Measurements from ENCODE around the gene ZNF532. TPM values are rescaled to one million over a fixed set of nuclear protein-coding genes. Genes with fewer than 3 reads are reported as not detected.

Gene ZNF532
- total and polyA plus RNA-seq, 2 of the 13 experiments (the other 11 are each of a cell fraction or from before 2014, with no cell fraction given) = not detected

DNA sequence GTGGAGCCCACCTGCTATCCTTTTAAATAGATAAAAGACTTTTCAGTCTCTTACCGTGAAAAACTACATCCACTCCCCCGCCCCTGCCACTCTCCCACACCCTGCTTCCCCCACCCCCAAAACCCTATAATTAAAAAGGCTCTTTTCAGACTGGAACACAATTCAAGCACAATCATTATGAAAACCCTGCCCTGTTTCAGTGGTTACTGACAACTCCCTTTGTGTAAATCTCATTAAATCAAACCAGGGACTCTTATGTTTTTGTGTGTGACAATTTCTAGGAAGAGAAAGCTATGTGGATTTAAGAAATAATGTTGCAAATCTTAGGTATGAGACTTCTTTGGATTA, 21.0 kb upstream of the ZNF532 start:
- no peak for ATAC-seq
- no peak overlapping the region for H3K4me3 ChIP-seq (replicated peaks in 1 of 3; ENCODE audit: insufficient read depth in 1 of 3, low read depth in 2 of 3, low read length in 3 of 3)
- no peak overlapping the region for H3K27ac ChIP-seq (ENCODE audit: extremely low read length, insufficient read depth, low read length)
- CTCF ChIA-PET (ENCODE audit: low intra/inter-chr PET ratio, low total read pairs) = no interaction called here
- no TSS peak for BruUV-seq (replicated peaks)
- POLR2A ChIA-PET = no interaction called here
- H3K27me3 ChIP-seq (ENCODE audit: control insufficient read depth in 1 of 2, insufficient read depth in 2 of 2, low read length in 2 of 2) = peaks cover 0 to 29% of the 10 kb centered on the region in 2 experiments; a peak in 3 of 5 replicates
- no peaks in the 10 kb centered on the region for H3K9me3 ChIP-seq (ENCODE audit: low read length)
- 0% methylated on average over 2 of the region's 2 CpGs for WGBS (ENCODE audit: low lambda C conversion rate)
- no peak for FAIRE-seq
- intact Hi-C loops (cut with micrococcal nuclease; ENCODE audit: unreplicated experiment) (no loop called here), in situ Hi-C loops (cut with HindIII; ENCODE audit: extremely low pct_ligation_motif_present, low pct_unique_long_range_greater_than_20kb) (no loop called here)
- no peaks in the 10 kb centered on the region for H3K36me3 ChIP-seq (replicated peaks in 1 of 2; ENCODE audit: control insufficient read depth in 1 of 2, insufficient read depth in 2 of 2, low read length in 2 of 2)
- H3K79me2 ChIP-seq (ENCODE audit: insufficient read depth, low read length) = no peaks in the 10 kb centered on the region
- no peak overlapping the region for H3K9ac ChIP-seq (ENCODE audit: insufficient read depth, low read depth, low read length)
- H3K4me2 ChIP-seq (ENCODE audit: low read depth, low read length) = no peak overlapping the region
- TF ChIP-seq CHD2 (IDR thresholded peaks at IDR 0.05; ENCODE audit: low read depth, low read length) (no peak), ZFP90 (CRISPR knock-in tag; IDR thresholded peaks at IDR 0.05; ENCODE audit: borderline replicate concordance) (no peak), ZNF547 (CRISPR knock-in tag; IDR thresholded peaks at IDR 0.05) (no peak)
- TF ChIP-seq, protein P1, sequence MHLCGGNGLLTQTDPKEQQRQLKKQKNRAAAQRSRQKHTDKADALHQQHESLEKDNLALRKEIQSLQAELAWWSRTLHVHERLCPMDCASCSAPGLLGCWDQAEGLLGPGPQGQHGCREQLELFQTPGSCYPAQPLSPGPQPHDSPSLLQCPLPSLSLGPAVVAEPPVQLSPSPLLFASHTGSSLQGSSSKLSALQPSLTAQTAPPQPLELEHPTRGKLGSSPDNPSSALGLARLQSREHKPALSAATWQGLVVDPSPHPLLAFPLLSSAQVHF (CRISPR knock-in tag; IDR thresholded peaks at IDR 0.05) = no peak
- no peak overlapping the region for H2AFZ ChIP-seq (ENCODE audit: low read length)
- H4K20me1 ChIP-seq (ENCODE audit: insufficient read depth, low read length) = no peaks in the 10 kb centered on the region
- peaks cover 9% of the 10 kb centered on the region for H3K4me1 ChIP-seq (ENCODE audit: insufficient read depth, low read length)
- no peak for DNase-seq (ENCODE audit: low spot score)

DNA sequence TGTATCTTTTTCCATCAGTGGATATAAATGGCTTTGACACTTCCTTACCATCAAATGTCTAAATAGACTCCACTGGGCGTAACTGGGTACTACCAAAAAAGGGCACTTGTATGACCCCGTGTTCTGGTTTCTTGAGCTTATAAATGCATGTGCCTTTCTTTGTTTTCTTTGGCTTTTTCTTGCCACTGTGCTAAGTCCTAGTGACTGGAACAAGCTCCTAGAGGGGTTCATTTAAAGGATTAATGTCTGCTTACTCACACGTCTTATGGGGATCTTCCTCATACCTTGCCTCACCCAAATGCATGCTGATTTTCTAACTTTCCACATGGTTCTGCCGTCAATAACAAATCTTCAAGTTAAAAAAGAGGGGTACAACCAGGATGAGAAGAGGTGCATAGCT, 19.8 kb upstream of the ZNF532 start:
- Histone ChIP-seq H2AFZ (ENCODE audit: low read length) (no peak overlapping the region), H3K9me3 (ENCODE audit: low read length) (no peaks in the 10 kb centered on the region), H3K79me2 (ENCODE audit: insufficient read depth, low read length) (no peaks in the 10 kb centered on the region), H3K36me3 (replicated peaks in 1 of 2; ENCODE audit: control insufficient read depth in 1 of 2, insufficient read depth in 2 of 2, low read length in 2 of 2) (no peaks in the 10 kb centered on the region), H3K27ac (ENCODE audit: extremely low read length, insufficient read depth, low read length) (no peak overlapping the region), H3K4me1 (ENCODE audit: insufficient read depth, low read length) (no peaks in the 10 kb centered on the region), H4K20me1 (ENCODE audit: insufficient read depth, low read length) (no peaks in the 10 kb centered on the region), H3K4me2 (ENCODE audit: low read depth, low read length) (no peak overlapping the region), H3K4me3 (replicated peaks in 1 of 3; ENCODE audit: insufficient read depth in 1 of 3, low read depth in 2 of 3, low read length in 3 of 3) (no peak overlapping the region), H3K9ac (ENCODE audit: insufficient read depth, low read depth, low read length) (no peak overlapping the region), H3K27me3 (ENCODE audit: control insufficient read depth in 1 of 2, insufficient read depth in 2 of 2, low read length in 2 of 2) (peaks cover 0 to 29% of the 10 kb centered on the region in 2 experiments; a peak in 3 of 5 replicates)
- CTCF ChIA-PET (ENCODE audit: low intra/inter-chr PET ratio, low total read pairs) = no interaction called here
- TF ChIP-seq GZF1 (CRISPR knock-in tag; IDR thresholded peaks at IDR 0.05) (no peak), ISX (CRISPR knock-in tag; conservative IDR thresholded peaks at IDR 0.05) (no peak), WIZ (CRISPR knock-in tag; IDR thresholded peaks at IDR 0.05) (no peak), CENPT (CRISPR knock-in tag; IDR thresholded peaks at IDR 0.05; ENCODE audit: low read depth) (no peak), U2AF2 (IDR thresholded peaks at IDR 0.05; ENCODE audit: low read depth, low read length) (no peak), ZSCAN9 (CRISPR knock-in tag; IDR thresholded peaks at IDR 0.05; ENCODE audit: borderline replicate concordance) (no peak)
- TF ChIP-seq, protein P2, sequence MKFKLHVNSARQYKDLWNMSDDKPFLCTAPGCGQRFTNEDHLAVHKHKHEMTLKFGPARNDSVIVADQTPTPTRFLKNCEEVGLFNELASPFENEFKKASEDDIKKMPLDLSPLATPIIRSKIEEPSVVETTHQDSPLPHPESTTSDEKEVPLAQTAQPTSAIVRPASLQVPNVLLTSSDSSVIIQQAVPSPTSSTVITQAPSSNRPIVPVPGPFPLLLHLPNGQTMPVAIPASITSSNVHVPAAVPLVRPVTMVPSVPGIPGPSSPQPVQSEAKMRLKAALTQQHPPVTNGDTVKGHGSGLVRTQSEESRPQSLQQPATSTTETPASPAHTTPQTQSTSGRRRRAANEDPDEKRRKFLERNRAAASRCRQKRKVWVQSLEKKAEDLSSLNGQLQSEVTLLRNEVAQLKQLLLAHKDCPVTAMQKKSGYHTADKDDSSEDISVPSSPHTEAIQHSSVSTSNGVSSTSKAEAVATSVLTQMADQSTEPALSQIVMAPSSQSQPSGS (CRISPR knock-in tag; IDR thresholded peaks at IDR 0.05) = no peak
- TF ChIP-seq, protein P3, sequence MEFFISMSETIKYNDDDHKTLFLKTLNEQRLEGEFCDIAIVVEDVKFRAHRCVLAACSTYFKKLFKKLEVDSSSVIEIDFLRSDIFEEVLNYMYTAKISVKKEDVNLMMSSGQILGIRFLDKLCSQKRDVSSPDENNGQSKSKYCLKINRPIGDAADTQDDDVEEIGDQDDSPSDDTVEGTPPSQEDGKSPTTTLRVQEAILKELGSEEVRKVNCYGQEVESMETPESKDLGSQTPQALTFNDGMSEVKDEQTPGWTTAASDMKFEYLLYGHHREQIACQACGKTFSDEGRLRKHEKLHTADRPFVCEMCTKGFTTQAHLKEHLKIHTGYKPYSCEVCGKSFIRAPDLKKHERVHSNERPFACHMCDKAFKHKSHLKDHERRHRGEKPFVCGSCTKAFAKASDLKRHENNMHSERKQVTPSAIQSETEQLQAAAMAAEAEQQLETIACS (CRISPR knock-in tag; IDR thresholded peaks at IDR 0.05) = no peak
- in situ Hi-C loops (cut with HindIII; ENCODE audit: extremely low pct_ligation_motif_present, low pct_unique_long_range_greater_than_20kb) = no loop called here
- intact Hi-C loops (cut with micrococcal nuclease; ENCODE audit: unreplicated experiment) = no loop called here
- ATAC-seq (no peak), FAIRE-seq (no peak), DNase-seq (ENCODE audit: low spot score) (no peak)
- WGBS (ENCODE audit: low lambda C conversion rate) = 9% methylated on average over 4 of the region's 4 CpGs
- no TSS peak for BruUV-seq (replicated peaks)
- POLR2A ChIA-PET = no interaction called here
